SW 1271 (cell line): ENCODE results near the gene ST3GAL6.

ENCODE experiments used
- DNase-seq, 2 experiments: peaks; one replicate each; lab custom pipeline; 2025; lab: John Stamatoyannopoulos, UW

Gene ST3GAL6

DNA sequence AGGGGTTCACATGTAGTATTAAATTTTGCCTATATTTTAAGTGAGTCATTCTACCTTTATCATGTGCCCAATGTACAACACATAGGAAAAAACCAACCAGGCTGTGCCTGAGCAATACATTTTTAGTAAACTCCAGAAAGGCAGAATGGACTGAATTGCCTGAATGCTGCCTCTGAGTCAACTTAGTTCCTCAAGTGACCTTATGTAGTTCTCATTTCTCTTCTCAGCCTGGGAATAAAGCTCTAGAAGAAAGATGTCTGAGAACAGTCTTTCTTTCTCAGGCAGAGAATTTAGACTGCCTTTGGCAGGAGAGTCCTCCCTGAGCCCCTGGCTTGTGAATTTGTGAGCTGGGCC, 13.0 kb downstream of the ST3GAL6 start:
- DNase-seq, result no peak

DNA sequence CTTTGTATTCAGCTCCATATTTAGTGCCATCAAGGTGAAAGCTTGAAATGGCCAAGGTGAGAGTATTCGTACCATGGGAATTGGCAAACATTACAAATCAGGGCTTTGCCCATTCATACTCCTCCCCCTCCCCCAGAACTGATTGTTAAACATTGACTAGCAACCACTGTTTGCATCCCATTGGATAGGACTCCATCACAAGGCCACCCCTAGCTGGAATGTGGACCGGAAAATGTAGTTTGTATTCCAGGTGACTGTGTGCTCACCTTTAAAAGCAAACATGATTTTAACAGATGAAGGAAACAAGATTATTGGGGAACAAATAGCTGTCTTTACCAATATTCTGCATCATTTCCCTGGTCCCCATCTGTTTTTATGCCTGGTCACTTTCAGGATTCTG, 14.1 kb downstream of the ST3GAL6 start:
- DNase-seq, result no peak

DNA sequence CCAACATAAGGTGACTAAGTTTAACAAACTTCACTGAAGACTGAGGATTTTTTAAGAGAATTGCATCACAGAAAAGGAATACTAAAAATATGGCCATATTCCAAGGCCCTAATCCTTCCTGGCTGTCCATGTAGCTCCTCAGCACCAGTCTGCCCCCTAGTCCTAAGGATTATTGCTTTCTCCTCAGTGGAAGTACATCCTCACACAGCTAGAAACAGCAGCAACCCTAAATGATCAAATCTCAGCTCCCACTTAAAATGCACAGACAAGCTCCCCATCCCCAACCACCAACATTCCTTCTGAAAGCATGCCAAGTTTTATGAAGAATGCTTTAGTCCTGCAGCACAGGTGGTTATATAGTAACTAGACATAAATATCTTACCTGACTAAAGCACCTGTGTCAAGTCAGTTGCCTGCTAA, 14.7 kb downstream of the ST3GAL6 start:
- DNase-seq, result no peak

DNA sequence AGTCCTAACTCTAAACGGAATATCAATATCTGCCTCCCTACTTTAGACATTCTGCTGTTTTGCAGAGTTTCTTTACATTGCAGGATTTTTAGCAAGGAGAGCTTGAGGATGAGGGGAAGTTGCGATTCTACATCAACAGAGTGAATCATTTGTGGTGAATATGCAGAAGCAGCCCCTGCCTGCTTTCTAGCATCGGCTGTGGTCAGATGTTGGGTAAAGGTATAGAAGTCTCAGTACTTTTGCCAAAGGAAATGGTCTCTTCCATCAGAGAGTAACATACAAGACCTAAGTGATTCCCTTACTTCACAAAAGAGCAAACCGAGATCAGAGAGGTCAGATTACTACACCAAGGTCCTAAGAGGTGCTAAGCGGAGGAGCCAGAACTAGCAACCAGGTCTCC, 15.2 kb downstream of the ST3GAL6 start:
- no peak for DNase-seq

DNA sequence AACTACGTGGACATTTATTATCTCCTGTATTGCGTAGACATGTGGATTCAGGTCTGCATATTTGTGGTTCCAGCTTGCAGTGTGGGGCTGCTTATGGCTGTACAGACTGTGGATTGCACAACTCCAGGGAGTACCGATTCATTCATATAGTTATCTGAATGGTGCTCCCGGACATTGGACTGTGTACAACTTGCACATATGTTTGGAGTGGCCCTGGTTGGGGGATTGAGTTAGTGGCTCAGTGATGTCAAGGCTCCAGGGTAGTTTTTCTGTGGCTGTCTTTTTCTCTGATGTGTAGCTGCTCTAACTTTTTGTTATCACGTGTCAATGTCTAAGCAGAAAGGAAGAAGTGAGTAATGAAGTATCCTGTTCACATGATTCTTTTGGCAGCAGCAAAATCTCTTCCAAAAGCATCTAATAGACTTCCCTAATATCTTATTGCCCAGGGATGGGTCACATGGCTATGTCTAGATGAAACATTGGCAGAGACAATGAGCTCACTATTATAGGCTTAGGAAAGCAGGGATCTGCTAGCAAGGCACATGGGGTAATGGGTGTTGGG, 15.8 kb downstream of the ST3GAL6 start:
- DNase-seq, result no peak

DNA sequence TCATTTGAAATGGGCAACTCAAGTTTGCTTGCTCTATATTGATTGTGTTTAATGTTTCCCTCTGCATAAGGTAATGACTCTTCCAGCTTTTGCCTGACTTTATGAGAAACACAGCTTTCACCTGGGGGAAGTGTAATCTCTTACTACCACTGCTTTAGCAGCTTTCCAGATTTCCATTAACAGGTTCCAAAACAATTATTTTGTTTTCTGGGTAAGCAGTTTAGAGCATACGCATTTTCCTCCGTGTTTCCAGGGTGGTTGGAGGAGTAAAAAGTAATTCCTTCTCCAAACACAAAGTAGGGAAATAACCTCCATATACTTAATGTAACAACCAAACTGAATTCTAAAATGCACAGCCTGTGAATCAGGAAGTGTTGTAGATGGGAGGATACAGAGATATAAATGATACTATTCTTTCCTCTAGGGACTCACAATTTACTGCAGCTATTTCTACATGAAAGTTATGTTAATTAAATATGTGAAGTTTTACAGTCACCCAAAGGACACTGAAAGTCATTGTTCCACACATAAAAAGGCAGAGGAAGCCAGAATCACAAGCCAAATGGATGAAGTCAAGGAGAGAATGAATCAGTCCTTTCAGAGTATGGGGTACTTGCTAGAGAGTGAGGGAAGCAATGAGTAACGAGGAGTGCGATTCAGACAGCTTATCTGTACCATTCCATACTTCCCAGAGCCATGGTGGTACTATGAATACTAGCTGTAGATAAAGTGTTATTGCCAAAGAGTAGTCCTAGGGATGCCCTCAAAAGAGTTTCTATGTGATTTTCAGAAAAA, 16.6 kb downstream of the ST3GAL6 start:
- no peak for DNase-seq

DNA sequence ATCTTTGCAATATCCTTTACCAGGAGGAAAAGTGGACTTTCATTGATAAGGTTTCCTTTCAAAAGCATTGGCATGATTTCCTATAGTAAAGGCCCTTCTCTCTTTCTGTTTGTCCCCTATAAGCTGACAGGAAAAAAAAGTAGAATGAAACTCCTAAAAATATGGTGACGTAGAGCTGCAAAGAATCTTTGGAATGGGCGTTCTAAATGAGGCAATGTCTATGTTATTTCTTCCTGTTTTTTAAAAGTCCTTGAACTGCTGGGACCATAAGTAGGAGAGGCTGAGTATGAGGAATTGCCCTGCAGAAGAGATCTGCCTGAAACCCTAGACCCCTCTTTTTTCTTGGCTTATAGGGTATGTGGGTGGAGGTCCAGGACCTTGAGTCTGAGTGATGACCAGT, 17.2 kb downstream of the ST3GAL6 start:
- DNase-seq, result no peak

DNA sequence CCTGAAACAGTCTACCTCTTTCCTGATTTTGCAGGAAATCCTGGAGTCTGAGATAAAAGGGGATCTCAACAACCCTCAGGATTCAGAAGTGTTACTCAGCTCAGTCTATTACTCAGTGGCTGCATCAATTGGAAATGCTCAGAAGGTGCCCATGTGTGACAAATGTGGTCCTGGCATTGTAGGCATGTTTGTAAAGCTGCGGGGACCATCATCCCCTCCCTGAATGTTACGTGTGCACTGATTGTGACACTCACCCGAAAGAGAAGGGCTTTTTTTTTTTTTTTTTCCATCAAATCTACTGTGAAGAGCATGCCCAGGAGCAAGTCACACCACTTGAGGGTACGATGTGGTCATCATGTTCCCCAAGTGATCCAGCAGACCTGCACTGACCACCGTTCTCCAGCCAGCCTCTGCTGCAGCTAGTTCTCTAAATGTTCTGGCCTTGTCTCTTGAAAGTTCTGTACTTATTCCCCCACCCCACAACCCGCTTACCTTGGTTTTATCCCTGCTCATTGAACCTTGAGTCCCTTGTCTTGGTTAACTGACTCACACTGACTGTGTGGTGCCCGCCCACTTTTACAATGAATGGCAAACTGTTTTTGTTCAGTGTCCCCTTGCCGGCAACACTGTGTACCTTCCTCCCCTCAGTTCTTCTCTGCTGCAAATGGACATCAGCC, 19.8 kb downstream of the ST3GAL6 start:
- DNase-seq, result no peak

DNA sequence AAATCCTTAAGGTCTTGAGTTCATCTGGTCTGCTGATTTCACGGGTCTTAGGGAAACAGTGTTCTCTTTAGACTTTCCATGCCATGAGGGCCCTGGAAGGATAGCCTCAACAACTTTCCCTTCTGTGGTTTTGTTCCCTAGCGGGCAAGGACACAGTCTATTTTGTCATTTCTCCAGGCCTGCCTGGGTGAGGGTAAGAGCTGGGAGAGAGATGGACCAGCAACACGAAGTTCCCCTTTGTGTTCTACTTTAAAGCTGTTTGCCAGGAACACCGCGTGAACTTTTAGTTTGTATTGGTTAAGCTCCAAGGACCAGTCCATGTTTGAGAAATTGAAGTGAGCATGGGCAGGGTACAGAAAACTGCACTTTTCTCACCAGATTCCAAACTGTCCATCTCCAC, 20.9 kb downstream of the ST3GAL6 start:
- DNase-seq, result no peak

DNA sequence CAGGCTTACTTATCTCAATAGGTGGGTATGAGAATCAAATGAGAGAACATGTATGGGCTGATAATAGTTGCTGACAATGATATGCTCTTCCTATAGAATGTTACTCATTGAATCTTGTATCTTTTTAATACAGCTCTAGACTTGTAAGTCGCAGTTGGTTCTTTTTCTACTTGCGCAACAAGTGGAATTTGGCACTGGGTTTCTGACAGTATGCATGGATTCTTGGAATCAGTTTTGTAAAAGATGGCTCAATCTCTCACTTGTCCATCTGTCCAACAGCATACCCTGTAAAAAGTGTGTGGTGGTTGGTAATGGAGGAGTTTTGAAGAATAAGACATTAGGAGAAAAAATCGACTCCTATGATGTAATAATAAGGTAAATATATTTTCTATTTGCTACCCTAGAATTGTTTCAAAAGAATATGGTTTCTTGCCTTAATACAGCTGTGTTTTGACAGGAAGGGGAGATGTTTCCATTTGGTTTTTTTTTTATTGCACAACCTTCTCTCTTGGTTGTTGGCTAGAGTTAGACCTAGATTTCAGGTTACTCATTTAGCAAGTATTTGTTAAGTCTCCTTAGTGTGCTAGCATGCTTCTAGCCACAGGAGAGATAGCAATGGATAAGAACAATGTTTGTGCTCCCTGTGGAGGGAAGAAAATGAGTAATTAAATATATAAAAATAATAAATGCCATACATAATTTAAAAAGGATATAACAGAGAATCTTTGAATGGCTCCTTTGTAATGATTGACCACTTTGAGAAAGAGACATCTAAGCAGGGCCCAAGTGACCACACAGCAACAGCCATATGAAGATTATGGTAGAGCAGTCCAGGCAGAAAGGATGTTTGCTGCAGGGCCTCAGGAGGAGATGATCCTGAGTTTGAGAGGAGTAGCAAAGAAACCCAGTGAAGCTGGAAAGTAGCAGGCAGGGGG, 21.8 kb downstream of the ST3GAL6 start:
- DNase-seq, result no peak

DNA sequence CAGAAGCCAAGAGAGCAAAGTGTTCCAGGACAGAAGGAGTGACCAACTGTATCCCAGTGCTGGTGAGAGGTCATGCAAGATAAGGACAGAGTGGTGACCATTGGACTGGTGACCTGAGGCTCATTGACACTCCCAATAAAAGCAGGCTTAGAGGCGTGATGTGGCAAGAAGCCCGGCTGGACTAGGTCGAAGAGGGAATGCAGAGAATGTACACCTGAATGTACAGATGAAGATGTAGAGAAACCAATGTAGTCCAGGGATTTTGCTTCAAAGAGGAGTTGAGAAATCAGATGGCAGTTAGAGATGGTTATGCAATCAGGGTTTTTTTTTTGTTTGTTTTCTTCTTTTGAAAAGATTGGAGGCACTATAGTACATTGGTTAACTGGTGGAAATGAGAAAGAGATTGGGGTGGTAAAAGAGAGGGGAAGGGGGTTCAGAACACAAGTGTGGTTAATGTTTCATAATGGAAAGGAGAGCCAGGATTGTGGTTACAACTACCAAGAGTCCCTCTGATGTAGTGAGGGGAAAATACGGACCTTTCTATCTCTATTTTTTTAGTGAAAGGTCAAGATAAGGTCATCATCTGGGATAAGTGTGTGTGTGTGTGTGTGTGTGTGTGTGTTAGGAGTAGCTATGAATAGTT, 23.3 kb downstream of the ST3GAL6 start:
- DNase-seq, result no peak

DNA sequence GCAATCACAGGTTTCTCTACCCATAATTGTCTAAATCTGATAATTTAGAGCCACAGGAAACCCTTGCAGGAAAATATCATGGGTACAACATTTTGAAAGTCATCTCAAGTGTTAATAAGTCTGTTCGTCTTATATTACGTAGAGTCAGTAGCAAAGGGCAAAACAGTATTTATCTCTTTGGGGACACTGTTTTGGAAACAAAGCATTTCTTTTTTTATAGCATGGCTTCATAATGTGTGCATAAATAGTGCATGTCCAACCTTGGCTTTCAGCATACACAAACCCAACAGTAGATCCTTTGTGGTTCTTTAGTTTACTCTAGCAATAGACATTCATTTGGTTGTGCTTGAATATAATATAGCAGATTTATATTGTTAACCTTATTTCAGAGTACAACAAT, 24.0 kb downstream of the ST3GAL6 start:
- DNase-seq, result no peak

DNA sequence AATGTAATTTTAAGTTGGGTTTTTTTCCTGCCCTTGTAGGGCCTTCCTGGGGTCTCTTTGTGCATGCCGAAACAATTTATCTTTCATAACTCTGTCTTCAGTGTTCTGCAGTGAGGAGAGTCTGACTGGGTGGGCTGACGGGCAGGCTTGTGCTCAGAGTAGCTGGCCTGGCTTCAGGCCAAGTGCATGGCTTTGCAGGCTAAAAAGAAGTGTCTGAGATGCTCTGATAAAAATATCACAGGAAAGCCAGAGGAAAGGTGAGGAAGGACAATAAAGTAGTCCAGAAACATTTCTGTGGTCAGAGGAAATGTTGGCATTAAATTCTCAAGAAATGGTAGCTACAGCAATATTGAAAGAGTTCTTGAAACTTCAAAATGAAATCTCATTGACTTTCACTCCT, 25.5 kb downstream of the ST3GAL6 start:
- DNase-seq, result no peak

DNA sequence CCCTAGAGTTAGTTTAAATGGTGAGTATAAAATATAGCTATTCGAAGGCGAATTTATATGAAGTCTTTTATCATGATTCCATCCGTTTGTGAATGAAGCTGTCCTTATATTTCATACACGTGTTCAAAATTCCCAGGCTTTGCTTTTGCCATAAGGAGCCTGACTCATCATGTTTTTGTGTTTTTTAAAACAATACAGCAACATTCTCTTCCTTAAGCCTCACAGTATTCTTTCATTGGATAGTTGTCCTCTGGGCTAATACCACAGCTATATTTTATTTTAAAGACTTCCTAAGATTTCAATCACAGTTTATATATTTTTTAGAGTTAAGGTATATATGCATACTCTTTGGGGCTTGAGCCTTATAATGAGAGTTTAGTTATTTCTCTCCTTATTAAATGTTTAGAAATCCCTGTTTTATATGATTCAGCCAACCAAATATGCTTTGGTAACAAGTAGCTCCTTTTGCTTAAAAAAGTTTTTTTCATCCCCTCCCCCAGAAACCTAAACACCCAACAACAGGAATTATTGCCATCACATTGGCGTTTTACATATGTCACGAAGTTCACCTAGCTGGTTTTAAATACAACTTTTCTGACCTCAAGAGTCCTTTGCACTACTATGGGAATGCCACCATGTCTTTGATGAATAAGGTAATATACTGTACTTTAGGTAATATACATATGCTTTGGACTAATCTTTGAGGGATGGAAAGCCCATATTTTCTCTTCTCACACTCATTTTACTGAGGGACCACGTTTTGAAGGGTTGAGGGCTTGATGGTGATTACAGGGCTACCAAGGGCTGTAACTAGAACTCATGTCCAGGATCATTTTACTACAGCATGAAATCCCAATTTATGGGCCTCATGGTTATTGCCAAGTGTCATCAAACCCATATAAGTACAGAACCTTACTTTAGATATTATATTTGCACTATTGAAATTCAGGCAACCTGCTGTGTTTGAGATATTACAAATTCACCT, 28.5 kb downstream of the ST3GAL6 start:
- no peak for DNase-seq

DNA sequence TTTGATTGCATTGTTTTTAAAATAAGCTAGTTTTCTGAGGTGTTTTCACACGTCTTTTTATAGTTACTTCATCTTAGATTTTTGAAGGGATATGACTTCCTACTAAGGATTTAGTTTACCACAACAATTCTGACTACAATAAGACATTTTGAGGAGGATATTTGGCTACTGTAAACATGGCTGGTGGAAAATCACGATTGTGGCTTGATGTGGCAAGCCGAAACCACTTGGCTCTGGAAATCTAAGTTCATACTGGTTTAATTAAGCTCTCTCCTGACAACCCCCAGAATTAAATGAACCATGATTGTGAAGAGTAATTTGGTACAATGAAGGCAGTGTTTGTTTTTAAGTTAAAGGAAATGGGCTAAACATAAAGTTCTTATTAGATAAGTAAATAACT, 30.8 kb downstream of the ST3GAL6 start:
- DNase-seq, result no peak

DNA sequence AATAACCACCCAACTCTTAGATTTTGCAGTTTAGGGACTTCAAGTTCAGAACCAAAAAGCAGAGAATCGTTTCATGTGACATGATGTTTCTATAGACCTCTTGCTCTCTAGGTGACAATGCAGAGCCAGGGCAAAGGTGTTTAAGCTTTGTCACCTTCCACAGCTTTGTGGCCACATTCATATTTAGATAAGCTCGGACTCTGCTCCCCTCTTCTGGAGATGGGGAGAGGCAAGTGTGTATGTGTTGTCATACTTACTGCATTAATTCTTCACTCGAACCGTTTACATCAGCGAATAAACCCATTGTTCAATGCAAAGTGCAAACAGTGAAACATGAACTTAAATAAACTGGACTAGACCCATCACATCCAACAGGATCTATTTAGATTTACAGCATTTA, 33.2 kb downstream of the ST3GAL6 start:
- DNase-seq, result no peak

DNA sequence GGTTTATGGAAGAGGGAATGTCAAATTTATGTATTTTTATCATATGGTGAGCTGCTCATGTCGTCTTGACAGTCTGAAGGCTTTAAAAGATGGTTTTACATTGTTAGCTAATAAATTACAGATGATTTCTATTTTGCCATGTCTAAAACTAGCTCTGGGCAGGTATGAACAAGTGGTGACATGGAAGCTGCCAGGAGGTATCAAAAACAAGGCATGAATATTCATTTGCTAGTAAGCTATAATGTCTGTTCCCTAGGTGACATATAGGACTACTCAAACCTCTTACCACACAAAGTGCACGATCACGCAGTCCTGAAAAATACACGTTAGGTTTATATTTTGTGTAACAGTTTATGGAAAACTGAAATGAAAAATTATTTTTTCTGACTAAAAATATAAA, 34.8 kb downstream of the ST3GAL6 start:
- no peak for DNase-seq

DNA sequence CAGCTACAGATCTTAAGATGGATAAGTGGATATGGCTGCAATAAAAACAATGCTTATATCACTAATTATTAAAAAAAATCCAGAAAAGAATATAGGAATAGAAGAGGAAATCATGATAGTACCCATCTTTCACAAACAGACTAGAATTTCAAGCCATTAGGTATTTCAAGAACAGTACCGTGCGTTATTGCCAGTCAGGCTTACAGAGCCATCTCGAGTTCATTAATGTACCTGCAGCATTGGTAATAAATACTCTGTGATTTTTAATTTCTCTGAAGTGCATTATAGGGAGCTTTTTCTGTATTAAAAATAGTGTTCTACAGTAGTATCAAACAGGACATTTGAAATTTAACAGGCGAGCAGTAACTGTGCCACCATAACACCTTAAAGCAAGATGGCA, 35.7 kb downstream of the ST3GAL6 start:
- DNase-seq, result no peak

DNA sequence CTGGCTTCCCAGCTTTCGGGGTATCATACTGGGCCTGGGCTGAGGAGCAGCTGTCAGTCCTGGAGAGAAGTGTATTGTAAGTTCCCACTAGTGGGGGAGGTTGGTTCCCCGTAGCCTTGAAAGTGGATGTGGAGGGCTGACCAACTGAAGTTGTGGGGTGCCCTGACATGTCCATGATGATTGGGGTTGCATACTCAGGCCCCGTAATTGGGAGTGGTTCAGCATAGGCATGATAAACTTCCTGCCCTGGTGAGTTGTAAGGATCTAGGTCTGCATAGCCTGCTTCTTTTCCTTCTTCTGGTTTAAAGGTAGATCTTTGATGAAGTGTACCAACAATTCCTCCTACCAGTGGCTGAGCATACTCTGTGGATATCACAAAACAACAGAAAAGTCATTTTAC, 36.3 kb downstream of the ST3GAL6 start:
- DNase-seq, result no peak

DNA sequence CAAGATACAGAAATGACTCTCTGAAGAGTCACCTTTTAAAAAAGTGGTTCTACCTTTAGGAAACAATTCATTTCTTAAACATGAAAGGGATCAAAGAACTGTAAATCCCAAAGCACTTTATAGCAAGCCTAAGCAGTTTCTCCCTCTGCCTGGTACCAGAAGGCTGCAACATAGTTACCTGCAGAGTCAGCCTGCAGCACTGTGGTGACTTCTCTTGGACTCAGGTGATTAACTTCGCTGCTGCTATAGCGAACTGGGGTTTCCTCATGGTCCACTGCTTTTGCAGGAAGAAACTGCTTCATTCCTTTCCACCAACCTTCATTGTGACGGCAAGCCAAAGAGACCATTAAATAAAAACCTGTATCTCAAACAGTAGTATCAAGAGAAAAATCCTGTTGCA, 37.3 kb downstream of the ST3GAL6 start:
- DNase-seq, result no peak
